ENCODE data around the gene ZNF134.
A peak's percentile ranks its signal among the peaks of the same experiment; 100 is the strongest.

The ZNF134 gene

DNA sequence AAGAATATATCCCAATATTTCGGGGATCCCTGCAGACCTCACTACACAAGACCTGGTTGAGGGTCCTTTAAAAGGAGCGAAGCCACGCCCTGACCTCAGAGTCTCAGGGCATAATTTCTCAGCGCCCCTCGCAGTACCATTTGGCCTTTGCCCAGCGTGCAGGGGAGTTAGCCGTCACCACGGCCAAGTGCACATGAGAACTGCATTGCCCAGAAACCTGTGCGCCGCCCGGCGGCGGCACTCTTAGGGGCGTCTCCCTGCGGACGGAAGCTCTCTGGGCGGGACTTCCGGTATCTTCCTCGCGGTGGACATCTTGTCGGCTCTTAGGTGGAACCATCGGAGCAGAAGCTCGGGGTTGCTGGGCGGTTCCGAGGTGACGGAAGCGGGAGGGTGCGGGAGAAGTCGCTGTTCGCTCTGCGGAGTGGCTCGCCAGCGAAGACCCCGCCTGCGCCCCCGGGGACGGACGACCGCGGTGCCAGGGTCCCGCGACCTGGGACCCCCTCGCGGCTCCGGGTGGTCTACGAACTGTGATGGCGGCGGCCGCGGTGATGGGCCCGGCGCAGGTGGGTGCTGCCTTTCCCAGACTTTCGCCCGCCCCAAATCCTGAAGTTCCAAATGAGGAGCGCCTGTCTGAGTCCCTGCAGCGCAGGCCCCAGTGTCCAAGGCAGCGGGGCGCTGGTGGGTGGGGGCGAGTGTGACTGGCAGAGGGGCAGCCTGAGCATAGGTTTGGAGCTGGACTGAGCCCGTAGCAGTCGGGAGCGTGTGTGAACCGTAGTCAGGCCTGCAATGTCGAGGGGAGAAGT is at the start of gene ZNF134:
ZNF134 (plus strand) TSS at position 302 of the 803 bp plus-strand sequence. CDS start 5,227 bp downstream, outside the sequence.
- in situ Hi-C loops (cut with MboI; ENCODE audit: low pct_unique_long_range_greater_than_20kb, low sequenced_read_pairs, unreplicated experiment) = no loop called here
- no peak for TF ChIP-seq CTCF (IDR thresholded peaks at IDR 0.05; ENCODE audit: extremely low read depth, insufficient read depth, missing control alignments)
- peak; percentile 95 for DNase-seq (ENCODE audit: low spot score)

DNA sequence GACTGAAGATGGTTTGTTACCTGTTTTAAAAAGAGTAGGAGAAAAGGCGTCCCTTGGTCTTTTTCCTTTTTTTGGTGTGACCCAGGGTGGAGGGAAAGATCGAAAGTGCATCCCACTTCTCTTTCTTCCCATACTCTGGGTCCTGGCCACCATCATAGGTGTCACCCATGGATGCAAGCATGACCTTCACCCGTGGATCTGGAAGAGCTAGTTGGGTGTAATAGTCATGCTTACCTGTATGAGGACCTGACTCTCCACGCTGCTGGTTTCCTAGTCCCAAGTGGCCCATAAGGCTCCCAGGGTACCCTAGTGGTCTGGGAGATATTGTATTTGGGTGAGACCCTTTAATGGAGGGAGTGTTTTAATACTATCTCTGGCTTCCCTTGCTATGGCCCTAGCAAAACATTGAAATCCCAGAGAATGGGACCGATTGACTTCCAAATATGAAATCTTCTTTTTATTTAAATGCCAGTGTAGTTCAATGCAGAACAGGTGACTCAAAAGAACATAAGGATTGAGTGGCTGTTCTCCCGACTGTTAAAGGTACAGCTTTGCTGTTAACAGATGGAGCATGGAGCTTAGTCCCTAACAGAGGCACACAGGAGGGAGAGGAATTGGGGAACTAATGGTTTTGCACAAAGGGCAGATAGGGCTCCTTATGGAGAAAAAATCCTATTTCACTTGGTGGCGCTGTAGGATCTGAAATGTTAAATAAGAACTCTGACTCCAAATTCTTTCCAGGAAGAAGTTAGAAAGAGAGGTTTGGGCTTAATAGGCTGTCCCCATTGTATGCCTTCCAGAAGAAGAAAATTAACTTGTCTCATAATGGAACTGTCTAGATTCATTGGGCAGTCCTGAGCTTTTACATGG is 47.4 kb upstream of the ZNF134 start:
- TF ChIP-seq CTCF (IDR thresholded peaks at IDR 0.05; ENCODE audit: extremely low read depth, insufficient read depth, missing control alignments) = no peak
- no peak for DNase-seq (ENCODE audit: low spot score)
- in situ Hi-C loops (cut with MboI; ENCODE audit: low pct_unique_long_range_greater_than_20kb, low sequenced_read_pairs, unreplicated experiment) = no loop called here

DNA sequence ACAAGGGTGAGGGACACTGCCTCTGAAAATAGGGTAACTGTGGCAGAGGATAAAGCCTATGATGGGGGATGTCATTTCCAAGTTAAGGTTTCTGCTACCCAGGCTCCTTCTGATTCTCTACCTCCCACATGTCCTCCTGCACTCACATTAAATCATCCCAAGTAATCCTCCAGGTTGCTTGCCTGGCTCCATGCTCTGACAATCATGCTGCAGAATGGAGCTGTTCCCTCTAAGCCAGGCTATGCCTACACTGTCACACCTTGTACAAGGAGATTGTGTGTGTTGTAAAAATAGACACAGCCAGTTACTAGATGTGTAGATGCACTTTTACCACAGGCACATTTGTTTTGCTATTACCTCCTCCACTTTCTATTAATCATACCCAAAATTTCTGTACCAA is 43.3 kb upstream of the ZNF134 start:
- no peak for DNase-seq (ENCODE audit: low spot score)
- in situ Hi-C loops (cut with MboI; ENCODE audit: low pct_unique_long_range_greater_than_20kb, low sequenced_read_pairs, unreplicated experiment) = no loop called here
- TF ChIP-seq CTCF (IDR thresholded peaks at IDR 0.05; ENCODE audit: extremely low read depth, insufficient read depth, missing control alignments) = no peak

DNA sequence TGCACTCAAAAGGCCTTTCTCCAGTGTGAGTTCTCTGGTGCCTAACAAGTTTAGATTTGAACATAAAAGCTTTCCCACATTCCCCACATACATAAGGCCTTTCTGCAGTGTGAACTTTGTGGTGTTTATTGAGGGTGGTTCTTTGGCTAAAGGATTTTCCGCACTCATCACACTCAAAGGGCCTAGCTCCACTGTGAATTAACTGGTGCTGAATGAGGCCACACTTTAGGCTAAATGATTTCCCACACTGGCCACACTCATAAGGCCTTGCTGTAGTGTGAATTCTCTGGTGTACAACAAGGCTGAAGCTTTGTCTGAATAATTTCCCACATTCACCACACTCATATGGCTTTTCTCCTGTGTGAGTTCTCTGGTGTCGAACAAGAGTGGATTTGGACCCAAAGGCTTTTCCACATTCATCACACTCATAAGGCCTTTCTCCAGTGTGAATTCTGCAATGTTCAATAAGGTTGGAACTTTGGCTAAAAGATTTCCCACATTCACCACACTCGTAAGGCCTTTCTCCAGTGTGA is 41.6 kb upstream of the ZNF134 start:
- no peak for TF ChIP-seq CTCF (IDR thresholded peaks at IDR 0.05; ENCODE audit: extremely low read depth, insufficient read depth, missing control alignments)
- in situ Hi-C loops (cut with MboI; ENCODE audit: low pct_unique_long_range_greater_than_20kb, low sequenced_read_pairs, unreplicated experiment) = no loop called here
- no peak for DNase-seq (ENCODE audit: low spot score)

GRCh38 chr19:57576661-57577060 is 37.4 kb upstream of the ZNF134 start:
- in situ Hi-C loops (cut with MboI; ENCODE audit: low pct_unique_long_range_greater_than_20kb, low sequenced_read_pairs, unreplicated experiment) = no loop called here
- no peak for TF ChIP-seq CTCF (IDR thresholded peaks at IDR 0.05; ENCODE audit: extremely low read depth, insufficient read depth, missing control alignments)
- DNase-seq (ENCODE audit: low spot score) = no peak

DNA sequence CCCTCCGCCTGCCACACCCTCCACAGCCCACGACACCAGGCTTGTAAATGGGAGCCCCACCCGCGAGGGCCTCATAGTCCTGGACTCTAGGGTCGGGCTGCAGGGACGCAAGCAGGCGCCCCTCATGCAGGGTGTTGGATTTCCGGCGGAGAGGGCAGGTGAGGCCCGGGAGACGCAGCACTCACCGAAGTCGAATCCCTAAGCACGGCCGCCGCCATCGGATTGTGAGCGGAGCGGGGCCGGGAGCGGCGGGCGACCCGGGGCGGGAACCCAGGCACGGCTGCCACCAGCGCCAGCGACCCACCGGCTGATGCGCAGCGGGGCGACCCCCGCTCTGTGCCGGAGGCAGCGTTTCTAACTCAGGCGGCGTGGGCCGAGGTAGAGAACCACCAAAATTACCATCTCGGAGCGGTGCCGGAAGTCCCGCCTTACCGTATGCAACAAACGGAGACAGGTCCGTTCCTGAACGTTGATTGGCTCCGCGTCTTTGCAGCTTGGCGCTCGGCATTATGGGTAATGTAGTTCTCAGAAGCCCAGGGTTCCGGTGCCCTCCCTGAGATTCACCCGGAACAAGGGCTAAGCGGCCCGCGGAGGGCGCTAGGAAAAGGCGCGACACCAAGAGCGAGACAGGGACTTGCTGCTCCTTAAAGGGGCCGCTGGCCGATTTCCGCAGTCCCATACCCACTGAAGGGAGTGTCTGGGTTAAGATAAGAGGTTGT is 35.4 kb upstream of the ZNF134 start, which contains the start of gene ZNF416:
ZNF416 (minus strand) TSS at position 425 of the 719 bp plus-strand sequence; CDS start at position 218, 207 bp downstream.
- in situ Hi-C loops (cut with MboI; ENCODE audit: low pct_unique_long_range_greater_than_20kb, low sequenced_read_pairs, unreplicated experiment) = no loop called here
- DNase-seq (ENCODE audit: low spot score) = peak; percentile 99
- TF ChIP-seq CTCF (IDR thresholded peaks at IDR 0.05; ENCODE audit: extremely low read depth, insufficient read depth, missing control alignments) = peak; percentile 46

Data from GM13977 (cell line).